RWPE2 (cell line): ENCODE measurements around the gene LRRC46.
A peak's percentile ranks its signal among the peaks of the same experiment; 100 is the strongest.

Source experiments
- ATAC-seq: fragments of 200-7000 bp; cut with Tn5 transposase; 3 replicates; pipeline ENCODE4 v1.9.1; 2021; ENCODE audit warnings: low read depth
- DNase-seq: peaks from one replicate; pipeline ENCODE4 v3.0.0-alpha.2; 2020; ENCODE audit warnings: low spot score
- H3K27ac ChIP-seq: fragments of 450-650 bp; 2 replicates; pipeline ENCODE4 v1.5.1; 2017; ENCODE audit warnings: mild to moderate bottlenecking; ENCODE audit not compliant: poor library complexity, severe bottlenecking
- H3K27me3 ChIP-seq: fragments of 250-450 bp; sonication (Bioruptor Pico); 2 replicates; pipeline ENCODE4 v1.5.1; 2021; ENCODE audit warnings: mild to moderate bottlenecking, moderate library complexity; ENCODE audit not compliant: insufficient read depth, poor library complexity, severe bottlenecking
- H3K36me3 ChIP-seq: fragments of 250-450 bp; sonication (Bioruptor Pico); 2 replicates; pipeline ENCODE4 v1.5.1; 2020; ENCODE audit warnings: low read depth, mild to moderate bottlenecking, moderate library complexity
- H3K4me1 ChIP-seq: fragments of 250-450 bp; sonication (Bioruptor Pico); 2 replicates; pipeline ENCODE4 v1.5.1; 2021; ENCODE audit warnings: mild to moderate bottlenecking, moderate library complexity; ENCODE audit not compliant: insufficient read depth, poor library complexity, severe bottlenecking
- H3K4me3 ChIP-seq: fragments of 250-450 bp; sonication (Bioruptor Pico); 2 replicates; pipeline ENCODE4 v1.5.1; 2021; ENCODE audit warnings: mild to moderate bottlenecking, moderate library complexity; ENCODE audit not compliant: severe bottlenecking
- H3K9me3 ChIP-seq: fragments of 250-450 bp; sonication (Bioruptor Pico); 2 replicates; pipeline ENCODE4 v1.5.1; 2021; ENCODE audit warnings: mild to moderate bottlenecking, moderate library complexity; ENCODE audit not compliant: severe bottlenecking
- CTCF ChIP-seq: fragments of 450-650 bp; IDR thresholded peaks from one replicate; pipeline ENCODE4 v1.5.1; 2017; ENCODE audit warnings: mild to moderate bottlenecking, moderate library complexity; ENCODE audit not compliant: poor library complexity, severe bottlenecking

The LRRC46 gene

GRCh38 chr17:47816111-47816735 lies 15.2 kb upstream of the LRRC46 start:
- Histone ChIP-seq H3K36me3 (peaks cover 21% of the 10 kb centered on the region), H3K27ac (no peak overlapping the region), H3K9me3 (no peaks in the 10 kb centered on the region), H3K4me1 (peaks cover 5% of the 10 kb centered on the region), H3K27me3 (no peaks in the 10 kb centered on the region), H3K4me3 (no peak overlapping the region)
- TF ChIP-seq CTCF: no peak
- no peak for DNase-seq
- ATAC-seq: no peak

GRCh38 chr17:47816947-47817346 lies 14.5 kb upstream of the LRRC46 start:
- ATAC-seq (no peak), DNase-seq (no peak)
- H3K36me3 ChIP-seq: peaks cover 21% of the 10 kb centered on the region
- H3K9me3 ChIP-seq: no peaks in the 10 kb centered on the region
- no peak overlapping the region for H3K27ac ChIP-seq
- no peak for TF ChIP-seq CTCF
- H3K4me1 ChIP-seq: peaks cover 7% of the 10 kb centered on the region
- H3K27me3 ChIP-seq: no peaks in the 10 kb centered on the region
- no peak overlapping the region for H3K4me3 ChIP-seq

DNA sequence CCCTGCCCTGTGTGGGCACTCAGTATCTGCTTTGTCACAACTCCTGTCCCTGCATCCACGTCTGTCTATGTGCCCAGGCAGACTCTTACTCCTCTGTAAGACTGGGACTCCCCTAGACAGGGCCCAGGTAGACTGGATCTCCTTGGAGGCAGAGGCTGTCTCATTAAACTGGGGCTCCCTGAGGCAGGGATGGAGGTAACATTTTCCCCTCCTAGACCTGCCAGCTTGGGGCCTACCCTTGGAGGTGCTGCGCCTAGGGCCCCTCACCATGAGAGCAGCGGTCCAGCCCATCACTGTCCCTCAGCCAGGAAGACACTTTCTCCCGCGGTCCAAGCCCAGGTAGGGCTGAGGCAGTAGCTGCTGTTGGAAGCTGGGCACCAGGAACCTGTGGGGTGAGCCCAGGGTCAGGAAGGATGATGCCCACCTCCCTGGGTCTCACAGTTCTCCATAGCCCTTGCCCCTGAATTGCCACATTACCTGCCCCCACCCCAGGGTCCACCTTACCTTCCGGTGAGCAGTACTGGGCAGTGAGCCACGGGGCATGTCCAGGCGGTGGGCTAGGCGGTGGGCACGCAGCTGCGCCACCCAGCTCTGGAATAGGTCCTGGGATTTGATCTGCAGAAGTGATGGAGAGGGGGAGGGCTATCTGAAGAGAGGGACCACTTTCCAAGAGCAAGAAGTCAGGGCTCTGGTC lies 13.3 kb upstream of the LRRC46 start:
- DNase-seq (no peak), ATAC-seq (no peak)
- Histone ChIP-seq H3K36me3 (peaks cover 21% of the 10 kb centered on the region), H3K27me3 (no peaks in the 10 kb centered on the region), H3K4me3 (no peak overlapping the region), H3K9me3 (no peaks in the 10 kb centered on the region), H3K27ac (no peak overlapping the region), H3K4me1 (peaks cover 12% of the 10 kb centered on the region)
- no peak for TF ChIP-seq CTCF

DNA sequence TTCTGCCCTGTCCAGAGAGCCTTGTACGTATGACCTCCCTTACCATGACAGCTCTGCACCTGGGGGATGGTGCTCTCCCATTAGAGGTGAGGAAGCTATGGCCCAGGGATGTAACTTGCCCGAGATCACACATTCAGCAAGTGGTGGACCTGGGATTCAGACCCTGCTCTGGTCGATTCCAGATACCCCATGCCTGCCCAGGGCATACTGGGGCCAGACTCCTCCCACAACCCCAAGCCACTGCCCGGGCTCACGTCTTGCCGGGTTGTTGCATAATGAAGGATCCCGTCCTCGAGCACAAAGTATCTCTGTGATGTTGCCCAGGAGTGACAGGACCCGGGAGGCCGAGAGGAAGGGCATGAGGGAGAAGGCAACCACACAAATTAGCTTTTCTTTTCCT lies 12.0 kb upstream of the LRRC46 start:
- Histone ChIP-seq H3K4me3 (no peak overlapping the region), H3K9me3 (no peaks in the 10 kb centered on the region), H3K4me1 (peaks cover 12% of the 10 kb centered on the region), H3K36me3 (peaks cover 29% of the 10 kb centered on the region), H3K27me3 (no peaks in the 10 kb centered on the region), H3K27ac (no peak overlapping the region)
- no peak for TF ChIP-seq CTCF
- ATAC-seq (no peak), DNase-seq (no peak)

GRCh38 chr17:47820033-47820789 lies 11.3 kb upstream of the LRRC46 start:
- DNase-seq (no peak), ATAC-seq (0 out of 3 replicates have a peak, but pooled peaks have one; percentile 12)
- H3K27ac ChIP-seq: no peak overlapping the region
- no peak for TF ChIP-seq CTCF
- H3K27me3 ChIP-seq: no peaks in the 10 kb centered on the region
- no peak overlapping the region for H3K4me3 ChIP-seq
- peaks cover 12% of the 10 kb centered on the region for H3K4me1 ChIP-seq
- H3K36me3 ChIP-seq: peaks cover 25% of the 10 kb centered on the region
- H3K9me3 ChIP-seq: no peaks in the 10 kb centered on the region
